Measurements from ENCODE around the gene CNTNAP1.
"Not testable (repeated sequence)": the region's sequence is repeated elsewhere in the genome, so short reads cannot be mapped to it uniquely, and the experiment has no call there.

The CNTNAP1 gene

GRCh38 chr17:42723636-42724035 lies 41.3 kb downstream of the CNTNAP1 start:
- no peak overlapping the region for H3K4me3 Mint-ChIP-seq
- TF ChIP-seq CTCF (IDR thresholded peaks at IDR 0.05; ENCODE audit: unreplicated experiment in 3 of 3) = no peak
- no peaks in the 10 kb centered on the region for H3K4me1 Mint-ChIP-seq

GRCh38 chr17:42725143-42725542 lies 42.8 kb downstream of the CNTNAP1 start:
- no peaks in the 10 kb centered on the region for H3K4me1 Mint-ChIP-seq
- H3K27me3 Mint-ChIP-seq (ENCODE audit: low read depth) = no peaks in the 10 kb centered on the region
- TF ChIP-seq CTCF (IDR thresholded peaks at IDR 0.05; ENCODE audit: unreplicated experiment in 3 of 3) = no peak
- H3K9me3 Mint-ChIP-seq = no peaks in the 10 kb centered on the region
- H3K4me3 Mint-ChIP-seq = no peak overlapping the region
- H3K36me3 Mint-ChIP-seq (ENCODE audit: low read depth) = peaks cover 48% of the 10 kb centered on the region
- H3K27ac Mint-ChIP-seq = no peak overlapping the region

More at GRCh38 chr17:42723636-42724035, 41.3 kb downstream of the CNTNAP1 start:
- Mint-ChIP-seq H3K27ac (no peak overlapping the region), H3K9me3 (no peaks in the 10 kb centered on the region), H3K27me3 (ENCODE audit: low read depth) (no peaks in the 10 kb centered on the region), H3K36me3 (ENCODE audit: low read depth) (peaks cover 45% of the 10 kb centered on the region)

- Mint-ChIP-seq H3K27me3 (ENCODE audit: low read depth) (no peaks in the 10 kb centered on the region), H3K9me3 (no peaks in the 10 kb centered on the region), H3K4me1 (peaks cover 12% of the 10 kb centered on the region), H3K27ac (no peak overlapping the region), H3K4me3 (no peak overlapping the region), H3K36me3 (ENCODE audit: low read depth) (no peaks in the 10 kb centered on the region)
- no peak for TF ChIP-seq CTCF (IDR thresholded peaks at IDR 0.05; ENCODE audit: unreplicated experiment in 3 of 3)
Measured at GRCh38 chr17:42740699-42741098, 58.4 kb downstream of the CNTNAP1 start.

- not testable (repeated sequence) for H3K27me3 Mint-ChIP-seq (ENCODE audit: low read depth); H3K9me3 Mint-ChIP-seq; H3K36me3 Mint-ChIP-seq (ENCODE audit: low read depth)
- Mint-ChIP-seq H3K4me3 (peak overlapping the region; percentile 34 to 67 (median 62)), H3K4me1 (peaks cover 12% of the 10 kb centered on the region), H3K27ac (peak overlapping the region in 1 of 3 experiments; percentile 44)
Measured at GRCh38 chr17:42742916-42743315, 60.6 kb downstream of the CNTNAP1 start.

DNA sequence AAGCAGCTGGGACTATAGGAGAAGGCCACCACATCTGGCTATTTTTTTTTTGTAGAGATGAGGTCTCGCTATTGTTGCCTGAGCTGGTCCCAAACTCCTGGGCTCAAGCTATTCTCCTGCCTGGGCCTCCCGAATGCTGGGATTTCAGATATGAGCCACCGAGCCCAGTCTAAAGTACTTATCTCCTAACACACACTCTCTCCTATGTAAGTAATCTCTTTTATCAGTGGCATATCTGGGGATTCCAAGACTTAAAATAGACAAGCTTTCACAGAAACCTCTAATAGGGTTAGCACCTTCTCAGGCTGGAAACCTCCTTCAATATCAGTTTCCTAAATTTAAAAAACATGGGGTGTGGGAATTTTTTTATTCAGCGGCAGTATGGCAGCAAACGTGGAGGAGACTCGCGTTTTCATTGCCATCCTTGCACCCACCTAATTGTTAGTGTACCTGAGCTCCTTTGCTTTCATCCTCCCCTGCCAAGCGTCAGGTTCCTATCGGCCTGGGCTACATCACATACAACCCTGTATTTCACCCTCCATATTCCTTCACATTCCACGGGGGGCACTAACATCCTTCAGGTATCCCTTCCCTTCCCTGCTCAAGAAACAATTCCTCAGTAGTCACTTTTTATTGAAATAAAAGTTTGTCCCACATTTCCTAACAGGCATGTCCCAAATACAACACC lies 61.4 kb downstream of the CNTNAP1 start:
- peak overlapping the region; percentile 88 to 97 (median 97) for H3K4me3 Mint-ChIP-seq
- no peaks in the 10 kb centered on the region for H3K9me3 Mint-ChIP-seq
- no peaks in the 10 kb centered on the region for H3K36me3 Mint-ChIP-seq (ENCODE audit: low read depth)
- peaks cover 19% of the 10 kb centered on the region for H3K4me1 Mint-ChIP-seq
- H3K27me3 Mint-ChIP-seq (ENCODE audit: low read depth) = no peaks in the 10 kb centered on the region
- peak overlapping the region; percentile 84 to 94 (median 92) for H3K27ac Mint-ChIP-seq
- peak in 1 of 3 experiments; percentile 26 for TF ChIP-seq CTCF (IDR thresholded peaks at IDR 0.05; ENCODE audit: unreplicated experiment in 3 of 3)

DNA sequence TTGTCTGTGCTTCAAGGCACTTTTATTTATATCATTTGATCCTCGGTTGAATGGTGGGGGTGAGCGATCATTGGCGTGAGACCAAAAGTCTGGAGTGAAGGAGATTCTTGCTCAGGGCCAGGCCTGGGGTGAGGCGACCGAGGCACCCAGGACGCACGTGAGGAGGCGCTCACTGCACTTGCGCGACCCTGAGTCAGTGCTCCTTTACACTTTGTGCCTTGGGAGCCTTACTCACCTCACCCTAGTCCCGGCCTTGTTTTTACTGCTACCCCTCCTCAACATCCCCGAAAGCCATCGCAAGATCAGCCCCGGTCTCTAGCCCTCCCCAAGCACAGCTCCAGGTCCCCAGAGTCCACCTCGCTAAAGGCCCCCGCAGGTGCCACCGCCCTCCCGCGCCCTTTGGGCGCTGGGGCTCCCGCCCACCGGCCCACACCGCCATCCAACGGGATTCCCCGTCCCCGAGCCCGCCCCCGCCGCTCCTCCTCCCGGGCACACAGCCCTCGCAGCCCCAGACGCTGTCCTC lies 62.0 kb downstream of the CNTNAP1 start:
- H3K4me1 Mint-ChIP-seq = peaks cover 25% of the 10 kb centered on the region
- TF ChIP-seq CTCF (IDR thresholded peaks at IDR 0.05; ENCODE audit: unreplicated experiment in 3 of 3) = no peak
- H3K27me3 Mint-ChIP-seq (ENCODE audit: low read depth) = no peaks in the 10 kb centered on the region

More for the DNA sequence above, 62.0 kb downstream of the CNTNAP1 start:
- Mint-ChIP-seq H3K9me3 (no peaks in the 10 kb centered on the region), H3K27ac (peak overlapping the region; percentile 84 to 94 (median 92)), H3K36me3 (ENCODE audit: low read depth) (no peaks in the 10 kb centered on the region), H3K4me3 (peak overlapping the region; percentile 88 to 97 (median 97))

Data from nephron (organoid).